ENCODE results near the gene ANXA11. TPM values are rescaled to one million over a fixed set of nuclear protein-coding genes. Genes with fewer than 3 reads are reported as not detected.
"Not testable (repeated sequence)": the region's sequence is repeated elsewhere in the genome, so short reads cannot be mapped to it uniquely, and the experiment has no call there.

ANXA11 gene
- total and polyA plus RNA-seq, 3 experiments from 2014 or later = 211 to 292 (median 217) TPM

- Mint-ChIP-seq H3K27me3 (peaks cover 40 to 41% of the 10 kb centered on the region in 2 donors), H3K4me1 (peaks cover 0 to 5% (median 0%) of the 10 kb centered on the region in 3 donors), H3K9me3 (no peaks in the 10 kb centered on the region), H3K36me3 (no peaks in the 10 kb centered on the region), H3K4me3 (no peak overlapping the region), H3K27ac (no peak overlapping the region)
- H3K9me3 ChIP-seq (ENCODE audit: low read length) = no peaks in the 10 kb centered on the region
- peaks cover 15% of the 10 kb centered on the region for H3K27me3 ChIP-seq (ENCODE audit: insufficient read depth, low read length, poor library complexity, severe bottlenecking)
- POLR2A ChIA-PET = no interaction called here
- no peak overlapping the region for H3K27ac ChIP-seq (ENCODE audit: low read depth, low read length)
- DNase-seq = no peak
- H3K4me1 ChIP-seq (ENCODE audit: insufficient read depth, low read length) = no peaks in the 10 kb centered on the region
- CTCF ChIA-PET = no interaction called here
- H3K36me3 ChIP-seq (ENCODE audit: insufficient read depth, low read length) = no peaks in the 10 kb centered on the region
- H3K4me3 ChIP-seq (ENCODE audit: low read length) = no peak overlapping the region
Measured at GRCh38 chr10:80137031-80137862, 68.1 kb downstream of the ANXA11 start.

DNA sequence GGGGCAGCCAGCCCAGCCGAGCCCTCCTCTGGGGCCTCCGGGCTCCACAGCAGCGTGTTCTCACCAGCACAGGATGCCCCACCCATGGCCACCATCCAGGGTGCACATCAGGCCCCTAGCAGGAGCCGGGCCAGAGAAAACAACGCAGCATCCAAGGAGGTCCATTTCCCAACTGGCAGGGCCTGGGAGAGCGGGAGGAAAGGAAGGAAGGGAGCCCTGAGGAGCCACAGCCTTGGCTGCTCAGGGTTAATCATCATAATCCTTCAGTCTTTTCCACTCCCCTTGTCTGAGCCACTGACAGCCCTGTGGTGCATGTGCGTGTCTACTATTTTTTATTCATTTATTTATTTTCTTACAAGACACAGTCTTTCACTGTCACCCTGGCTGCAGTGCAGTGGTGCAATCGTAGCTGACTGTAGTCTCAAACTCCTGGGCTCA is 69.2 kb downstream of the ANXA11 start:
- H3K27me3 Mint-ChIP-seq = peaks cover 50 to 52% of the 10 kb centered on the region in 2 donors
- H3K36me3 Mint-ChIP-seq = no peaks in the 10 kb centered on the region
- H3K27ac ChIP-seq (ENCODE audit: low read depth, low read length) = no peak overlapping the region
- no peaks in the 10 kb centered on the region for H3K9me3 Mint-ChIP-seq
- POLR2A ChIA-PET = no interaction called here
- no peak overlapping the region for H3K4me3 Mint-ChIP-seq
- H3K27ac Mint-ChIP-seq = no peak overlapping the region
- peaks cover 23% of the 10 kb centered on the region for H3K27me3 ChIP-seq (ENCODE audit: insufficient read depth, low read length, poor library complexity, severe bottlenecking)
- CTCF ChIA-PET = no interaction called here
- H3K4me1 ChIP-seq (ENCODE audit: insufficient read depth, low read length) = no peaks in the 10 kb centered on the region
- no peaks in the 10 kb centered on the region for H3K9me3 ChIP-seq (ENCODE audit: low read length)
- peaks cover 0 to 5% (median 0%) of the 10 kb centered on the region in 3 donors for H3K4me1 Mint-ChIP-seq
- H3K4me3 ChIP-seq (ENCODE audit: low read length) = no peak overlapping the region
- DNase-seq = no peak
- no peaks in the 10 kb centered on the region for H3K36me3 ChIP-seq (ENCODE audit: insufficient read depth, low read length)

GRCh38 chr10:80133687-80134086 is 71.7 kb downstream of the ANXA11 start:
- POLR2A ChIA-PET; H3K9me3 ChIP-seq (ENCODE audit: low read length); H3K4me1 Mint-ChIP-seq; H3K4me3 ChIP-seq (ENCODE audit: low read length); H3K4me3 Mint-ChIP-seq; H3K9me3 Mint-ChIP-seq; DNase-seq; H3K27ac Mint-ChIP-seq; H3K27ac ChIP-seq (ENCODE audit: low read depth, low read length); H3K36me3 Mint-ChIP-seq; H3K4me1 ChIP-seq (ENCODE audit: insufficient read depth, low read length); H3K36me3 ChIP-seq (ENCODE audit: insufficient read depth, low read length): not testable (repeated sequence)
- peaks cover 23% of the 10 kb centered on the region for H3K27me3 ChIP-seq (ENCODE audit: insufficient read depth, low read length, poor library complexity, severe bottlenecking)
- CTCF ChIA-PET = interaction anchor here (1.4 kb wide), 1 partner anchor 10 kb away, joined by 4 read pairs; no protein-coding TSS in a partner anchor
- peaks cover 43 to 44% of the 10 kb centered on the region in 2 donors for H3K27me3 Mint-ChIP-seq

DNA sequence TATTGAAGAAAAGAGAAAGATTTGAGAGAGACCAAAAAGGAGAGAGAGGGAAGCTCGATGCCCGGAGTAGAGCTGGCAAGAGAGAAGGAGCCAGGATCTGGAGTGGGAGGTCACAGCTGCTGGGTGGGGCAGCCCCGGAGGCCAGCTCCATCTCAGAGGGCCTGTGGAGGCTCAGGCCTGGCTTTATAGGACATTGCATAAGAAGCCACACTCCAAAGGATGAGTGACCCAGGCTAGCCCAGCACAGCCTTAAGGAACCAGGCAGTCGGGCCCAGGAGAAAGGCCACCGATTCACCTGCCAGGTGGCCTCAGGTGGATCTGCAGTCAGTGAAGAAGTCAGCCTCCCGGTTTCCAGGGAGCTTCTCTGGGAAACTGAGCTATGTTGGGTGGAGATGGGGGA is 72.1 kb downstream of the ANXA11 start:
- Mint-ChIP-seq H3K36me3 (no peaks in the 10 kb centered on the region), H3K27me3 (peaks cover 39 to 42% of the 10 kb centered on the region in 2 donors), H3K9me3 (no peaks in the 10 kb centered on the region), H3K27ac (no peak overlapping the region), H3K4me1 (peaks cover 0 to 5% (median 0%) of the 10 kb centered on the region in 3 donors), H3K4me3 (no peak overlapping the region)
- Histone ChIP-seq H3K36me3 (ENCODE audit: insufficient read depth, low read length) (no peaks in the 10 kb centered on the region), H3K4me3 (ENCODE audit: low read length) (no peak overlapping the region), H3K27ac (ENCODE audit: low read depth, low read length) (no peak overlapping the region), H3K27me3 (ENCODE audit: insufficient read depth, low read length, poor library complexity, severe bottlenecking) (peaks cover 23% of the 10 kb centered on the region), H3K4me1 (ENCODE audit: insufficient read depth, low read length) (no peaks in the 10 kb centered on the region), H3K9me3 (ENCODE audit: low read length) (no peaks in the 10 kb centered on the region)
- ChIA-PET POLR2A (no interaction called here), CTCF (interaction anchor here (1.4 kb wide), 1 partner anchor 11 kb away, joined by 4 read pairs; no protein-coding TSS in a partner anchor)
- no peak for DNase-seq

DNA sequence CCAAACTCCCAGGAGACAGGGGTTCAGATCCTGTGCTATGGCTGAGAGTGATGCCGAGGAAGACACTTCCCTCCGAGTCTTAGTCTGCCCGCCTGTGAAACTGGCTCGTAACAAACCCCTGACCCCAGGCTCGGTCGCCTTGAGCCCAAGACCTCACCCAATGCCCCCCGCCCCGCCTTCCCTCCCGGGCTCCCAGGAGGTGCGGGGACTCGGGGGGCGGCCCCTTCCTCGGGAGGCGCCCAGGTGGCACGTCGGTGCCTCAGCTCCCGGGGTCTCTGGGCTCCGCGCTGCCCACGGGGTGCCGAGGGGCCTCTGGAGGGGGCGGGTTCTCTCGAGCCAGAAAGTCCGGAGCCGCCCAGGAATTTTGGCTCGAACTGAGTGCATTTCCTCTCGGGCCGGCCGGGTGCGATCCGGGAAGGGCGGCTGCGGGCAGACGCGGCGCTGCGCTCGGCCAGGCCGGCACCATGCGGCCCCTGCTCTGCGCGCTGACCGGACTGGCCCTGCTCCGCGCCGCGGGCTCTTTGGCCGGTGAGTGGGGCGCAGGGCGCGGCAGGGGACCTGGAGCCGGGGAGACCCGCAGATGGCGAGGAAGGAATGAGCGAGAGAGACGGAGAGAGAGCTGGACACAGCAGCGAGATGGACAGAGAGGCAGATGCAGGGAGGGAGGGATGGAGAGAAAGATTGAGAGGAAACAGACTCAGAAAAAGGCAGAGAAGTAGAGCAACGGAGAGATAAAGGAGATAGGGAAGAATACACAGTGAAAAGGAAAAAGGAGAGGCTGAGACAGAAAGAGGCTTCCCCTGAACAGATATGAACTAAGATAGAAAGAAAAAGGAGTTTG is 72.8 kb downstream of the ANXA11 start, which contains the start of gene PLAC9:
Gene PLAC9, plus strand, starts transcription at position 432 of the 841 bp plus-strand sequence. Its CDS starts 33 bp downstream, at position 465.
- no peaks in the 10 kb centered on the region for H3K36me3 Mint-ChIP-seq
- Histone ChIP-seq H3K27ac (ENCODE audit: low read depth, low read length) (no peak within 1 kb of the TSS), H3K4me1 (ENCODE audit: insufficient read depth, low read length) (no peaks in the 10 kb centered on the region), H3K9me3 (ENCODE audit: low read length) (no peaks in the 10 kb centered on the region), H3K4me3 (ENCODE audit: low read length) (no peak within 1 kb of the TSS), H3K36me3 (ENCODE audit: insufficient read depth, low read length) (no peaks in the 10 kb centered on the region), H3K27me3 (ENCODE audit: insufficient read depth, low read length, poor library complexity, severe bottlenecking) (peaks cover 23% of the 10 kb centered on the region)
- no peak within 1 kb of the TSS for H3K27ac Mint-ChIP-seq
- CTCF ChIA-PET = interaction anchor here (1.4 to 2.6 kb wide), 2 partner anchors 11 to 12 kb away, joined by 4 to 9 read pairs; no protein-coding TSS in a partner anchor
- no peak for DNase-seq
- H3K27me3 Mint-ChIP-seq = peaks cover 35 to 39% of the 10 kb centered on the region in 2 donors
- POLR2A ChIA-PET = no interaction called here
- no peaks in the 10 kb centered on the region for H3K9me3 Mint-ChIP-seq
- peak within 1 kb of the TSS in 1 of 7 donors; percentile 78 for H3K4me3 Mint-ChIP-seq
- peaks cover 0 to 5% (median 0%) of the 10 kb centered on the region in 3 donors for H3K4me1 Mint-ChIP-seq

DNA sequence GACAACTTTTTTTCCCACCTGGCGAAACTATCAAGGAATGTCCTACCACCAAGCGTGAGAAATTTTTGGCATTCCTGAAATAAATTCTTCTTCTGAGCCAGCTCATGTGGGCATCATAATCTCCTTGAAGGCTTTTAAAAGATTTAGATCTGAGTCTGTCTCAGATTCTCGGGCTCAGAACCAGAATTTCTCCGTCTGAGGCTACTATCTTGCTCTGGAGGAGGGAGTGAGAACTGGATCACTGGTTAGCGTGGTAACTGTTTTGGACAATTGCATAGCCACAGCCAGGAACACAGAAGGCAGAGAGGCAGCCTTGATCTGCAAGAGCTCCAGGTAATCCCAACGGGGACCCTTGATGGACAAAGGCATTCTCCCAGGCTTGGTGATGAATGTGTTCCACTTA is 73.8 kb downstream of the ANXA11 start:
- Histone ChIP-seq H3K36me3 (ENCODE audit: insufficient read depth, low read length) (no peaks in the 10 kb centered on the region), H3K4me3 (ENCODE audit: low read length) (no peak overlapping the region), H3K4me1 (ENCODE audit: insufficient read depth, low read length) (no peaks in the 10 kb centered on the region), H3K9me3 (ENCODE audit: low read length) (no peaks in the 10 kb centered on the region), H3K27ac (ENCODE audit: low read depth, low read length) (no peak overlapping the region), H3K27me3 (ENCODE audit: insufficient read depth, low read length, poor library complexity, severe bottlenecking) (peaks cover 20% of the 10 kb centered on the region)
- CTCF ChIA-PET = interaction anchor here (2.6 kb wide), 1 partner anchor 13 kb away, joined by 9 read pairs; no protein-coding TSS in a partner anchor
- H3K4me3 Mint-ChIP-seq = no peak overlapping the region
- H3K36me3 Mint-ChIP-seq = no peaks in the 10 kb centered on the region
- POLR2A ChIA-PET = no interaction called here
- H3K9me3 Mint-ChIP-seq = no peaks in the 10 kb centered on the region
- H3K4me1 Mint-ChIP-seq = peaks cover 0 to 5% (median 0%) of the 10 kb centered on the region in 3 donors
- no peak for DNase-seq
- H3K27me3 Mint-ChIP-seq = peaks cover 38 to 39% of the 10 kb centered on the region in 2 donors
- no peak overlapping the region for H3K27ac Mint-ChIP-seq

DNA sequence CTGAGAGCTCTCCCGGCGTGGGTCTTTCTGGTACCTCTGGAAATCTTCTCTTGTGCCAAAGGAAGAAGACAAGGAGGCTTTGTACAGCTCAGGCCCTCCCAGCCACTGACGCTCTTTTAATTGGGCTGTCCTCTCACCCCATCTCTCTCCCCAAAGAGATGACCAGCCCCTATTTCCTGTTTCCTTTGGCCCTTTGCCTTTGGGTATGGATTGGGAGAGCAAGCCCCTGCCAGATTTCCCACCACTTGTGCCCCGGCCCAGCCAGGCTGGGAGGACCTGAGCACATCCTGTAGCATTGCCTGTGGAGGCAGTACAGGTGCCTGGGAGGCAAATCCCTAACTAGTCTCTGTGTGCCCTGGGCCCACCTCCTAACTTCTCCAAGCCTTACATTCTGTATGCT is 78.5 kb downstream of the ANXA11 start:
- CTCF ChIA-PET = no interaction called here

DNA sequence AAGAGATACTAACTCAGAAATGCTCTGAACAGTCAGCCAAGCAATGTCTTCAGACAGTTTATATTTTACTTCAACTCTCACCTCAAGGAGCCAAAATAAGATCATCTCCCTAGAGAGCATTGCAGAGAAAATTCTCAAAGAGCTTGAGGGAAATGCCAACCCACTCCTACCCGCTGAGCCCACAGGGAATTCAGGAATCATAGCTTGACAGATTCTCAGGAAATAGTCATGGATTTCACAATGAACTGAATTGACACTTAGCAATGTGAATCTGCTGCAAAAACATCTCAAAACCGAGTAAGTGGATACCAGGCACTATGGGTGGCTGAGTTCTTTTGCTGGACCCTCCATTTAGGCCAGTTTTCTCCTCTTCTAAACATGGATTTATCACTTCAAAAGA is 82.6 kb downstream of the ANXA11 start:
- no peaks in the 10 kb centered on the region for H3K4me1 Mint-ChIP-seq
- no peaks in the 10 kb centered on the region for H3K36me3 Mint-ChIP-seq
- Histone ChIP-seq H3K27ac (ENCODE audit: low read depth, low read length) (no peak overlapping the region), H3K9me3 (ENCODE audit: low read length) (no peaks in the 10 kb centered on the region), H3K4me3 (ENCODE audit: low read length) (no peak overlapping the region), H3K4me1 (ENCODE audit: insufficient read depth, low read length) (no peaks in the 10 kb centered on the region), H3K27me3 (ENCODE audit: insufficient read depth, low read length, poor library complexity, severe bottlenecking) (no peaks in the 10 kb centered on the region), H3K36me3 (ENCODE audit: insufficient read depth, low read length) (no peaks in the 10 kb centered on the region)
- peaks cover 3 to 26% of the 10 kb centered on the region in 2 donors for H3K27me3 Mint-ChIP-seq
- peak overlapping the region in 1 of 8 donors; percentile 15 for H3K27ac Mint-ChIP-seq
- H3K9me3 Mint-ChIP-seq = no peaks in the 10 kb centered on the region
- ChIA-PET POLR2A (no interaction called here), CTCF (no interaction called here)
- no peak for DNase-seq
- H3K4me3 Mint-ChIP-seq = no peak overlapping the region

More for the DNA sequence above, 78.5 kb downstream of the ANXA11 start:
- DNase-seq = no peak
- no peak overlapping the region for H3K4me3 Mint-ChIP-seq
- no peaks in the 10 kb centered on the region for H3K9me3 Mint-ChIP-seq
- POLR2A ChIA-PET = no interaction called here
- Histone ChIP-seq H3K36me3 (ENCODE audit: insufficient read depth, low read length) (no peaks in the 10 kb centered on the region), H3K4me3 (ENCODE audit: low read length) (no peak overlapping the region), H3K9me3 (ENCODE audit: low read length) (no peaks in the 10 kb centered on the region), H3K27me3 (ENCODE audit: insufficient read depth, low read length, poor library complexity, severe bottlenecking) (peaks cover 5% of the 10 kb centered on the region), H3K27ac (ENCODE audit: low read depth, low read length) (no peak overlapping the region), H3K4me1 (ENCODE audit: insufficient read depth, low read length) (no peaks in the 10 kb centered on the region)
- peaks cover 12 to 25% of the 10 kb centered on the region in 2 donors for H3K27me3 Mint-ChIP-seq
- H3K36me3 Mint-ChIP-seq = no peaks in the 10 kb centered on the region
- H3K27ac Mint-ChIP-seq = no peak overlapping the region
- no peaks in the 10 kb centered on the region for H3K4me1 Mint-ChIP-seq
